CD4-positive, alpha-beta T cell (primary cell): ENCODE data around the gene FRMD3. TPM values are rescaled to one million over a fixed set of nuclear protein-coding genes. Genes with fewer than 3 reads are reported as not detected.
"Not testable (repeated sequence)": the region's sequence is repeated elsewhere in the genome, so short reads cannot be mapped to it uniquely, and the experiment has no call there.

ENCODE experiments used
- ATAC-seq: fragments of 200-7000 bp; cut with Tn5 transposase; one replicate; pipeline ENCODE4 v1.10.0; 2022; ENCODE audit warnings: mild to moderate bottlenecking; ENCODE audit not compliant: poor library complexity
- CTCF ChIA-PET: fragments of 350-600 bp; sonication (Branson Sonifier 250); formaldehyde crosslinking; loops from one replicate; lab custom pipeline; 2021; ENCODE audit warnings: antibody characterized with exemption, inconsistent platforms; lab: Charles Lee
- POLR2A ChIA-PET: fragments of 350-600 bp; sonication (Branson Sonifier 250); formaldehyde crosslinking; loops from one replicate; lab custom pipeline; 2021; ENCODE audit warnings: antibody characterized with exemption, inconsistent platforms; lab: Charles Lee
- DNase-seq, 14 experiments: peaks; one replicate each; pipeline ENCODE4 v3.0.0-alpha.2; 2013 to 2020; ENCODE audit warnings: mixed read lengths in 2 of 14
- H3K27ac ChIP-seq, 2 donors: one replicate each; pipeline versions ENCODE4 v1.5.1 to v1.7.0; 2013; ENCODE audit warnings: low read length in 2 of 2, low read depth in 1 of 2, mild to moderate bottlenecking in 1 of 2
- H3K27me3 ChIP-seq, 2 experiments: 1 replicate in 1 of 2; 2 replicates in 1 of 2; pipeline versions ENCODE4 v1.6.1 to v1.7.0; 2013; ENCODE audit warnings: low read length in 2 of 2, control low read depth in 1 of 2, mild to moderate bottlenecking in 1 of 2, moderate library complexity in 1 of 2; ENCODE audit not compliant: insufficient read depth in 2 of 2, control insufficient read depth in 1 of 2
- H3K36me3 ChIP-seq: one replicate; pipeline ENCODE4 v1.6.1; 2013; ENCODE audit warnings: low read length, control low read depth; ENCODE audit not compliant: insufficient read depth
- H3K4me1 ChIP-seq: one replicate; pipeline ENCODE4 v1.6.1; 2013; ENCODE audit warnings: low read length, control low read depth; ENCODE audit not compliant: insufficient read depth
- H3K4me3 ChIP-seq: one replicate; pipeline ENCODE4 v1.5.1; 2013; ENCODE audit warnings: mild to moderate bottlenecking, low read length, moderate library complexity
- H3K9me3 ChIP-seq, 2 experiments: 1 replicate in 1 of 2; 2 replicates in 1 of 2; pipeline versions ENCODE4 v1.6.1 to v1.7.0; 2013; ENCODE audit warnings: low read length in 2 of 2, mild to moderate bottlenecking in 2 of 2, control low read depth in 1 of 2, moderate library complexity in 1 of 2; ENCODE audit not compliant: control insufficient read depth in 1 of 2, insufficient read depth in 1 of 2
- H3K27ac Mint-ChIP-seq: one replicate; pipeline ENCODE4 v1.8.0; 2020; ENCODE audit warnings: mixed read lengths
- H3K27me3 Mint-ChIP-seq: one replicate; pipeline ENCODE4 v1.8.0; 2021; ENCODE audit warnings: mixed read lengths
- H3K36me3 Mint-ChIP-seq: one replicate; pipeline ENCODE4 v1.8.0; 2021; ENCODE audit warnings: low read depth, mixed read lengths
- H3K4me1 Mint-ChIP-seq: one replicate; pipeline ENCODE4 v1.8.0; 2021; ENCODE audit warnings: low read depth, mixed read lengths
- H3K4me3 Mint-ChIP-seq: one replicate; pipeline ENCODE4 v1.8.0; 2020; ENCODE audit warnings: mild to moderate bottlenecking, mixed read lengths
- H3K9me3 Mint-ChIP-seq: one replicate; pipeline ENCODE4 v1.8.0; 2020; ENCODE audit warnings: mixed read lengths
- intact Hi-C, 2 experiments: fragments of 100-400 bp; cut with DNase I in 1 of 2; cut with micrococcal nuclease in 1 of 2; formaldehyde crosslinking; loops; one replicate each; pipeline versions ENCODE4 v1.15.1 to v1.9.0; 2023 to 2025; cut with DNase I, micrococcal nuclease
- total RNA-seq, 174 experiments: library from RNA in 2 of 174; stranded (reverse) in 2 of 174; gene quantifications; one replicate each; pipeline ENCODE4 v1.2.3 and lab custom pipeline; 2021 to 2026
- TF ChIP-seq, protein P1 (sequence below): fragments of 200-600 bp; IDR thresholded peaks from one replicate; pipeline ENCODE4 v1.8.0; 2022; ENCODE audit warnings: antibody characterized with exemption, mild to moderate bottlenecking

Gene FRMD3
- total RNA-seq, 2 experiments from 2014 or later: 0.53 to 1.0 TPM

DNA sequence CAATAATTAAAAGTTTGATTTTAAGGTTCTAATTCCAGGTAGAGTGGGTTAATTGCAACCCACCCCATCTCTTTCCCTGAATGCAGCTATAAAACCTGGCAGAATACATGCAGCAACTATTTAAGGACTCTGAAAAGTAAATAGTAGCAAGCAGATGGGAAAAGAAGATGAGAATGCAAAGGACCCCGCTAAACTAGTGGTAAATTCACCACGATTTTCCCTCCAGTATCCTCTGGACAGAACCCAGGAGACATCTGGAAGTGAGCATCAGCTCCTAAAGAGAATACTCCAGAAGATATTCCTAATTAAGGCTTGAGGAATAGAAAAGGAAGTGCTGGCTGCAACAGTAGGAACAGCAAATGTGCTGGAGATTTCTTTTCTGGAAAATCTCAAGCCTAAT, 170.9 kb downstream of the FRMD3 start:
- intact Hi-C loops: no loop called here
- ATAC-seq: no peak
- no peak overlapping the region for H3K4me3 ChIP-seq
- no peaks in the 10 kb centered on the region for H3K9me3 ChIP-seq
- POLR2A ChIA-PET: no interaction called here
- Mint-ChIP-seq H3K9me3 (no peaks in the 10 kb centered on the region), H3K27me3 (no peaks in the 10 kb centered on the region), H3K4me3 (no peak overlapping the region), H3K36me3 (no peaks in the 10 kb centered on the region), H3K27ac (no peak overlapping the region), H3K4me1 (no peaks in the 10 kb centered on the region)
- no peaks in the 10 kb centered on the region for H3K4me1 ChIP-seq
- no peak overlapping the region for H3K27ac ChIP-seq
- no peaks in the 10 kb centered on the region for H3K36me3 ChIP-seq
- DNase-seq: no peak
- H3K27me3 ChIP-seq: no peaks in the 10 kb centered on the region
- TF ChIP-seq, protein P1, sequence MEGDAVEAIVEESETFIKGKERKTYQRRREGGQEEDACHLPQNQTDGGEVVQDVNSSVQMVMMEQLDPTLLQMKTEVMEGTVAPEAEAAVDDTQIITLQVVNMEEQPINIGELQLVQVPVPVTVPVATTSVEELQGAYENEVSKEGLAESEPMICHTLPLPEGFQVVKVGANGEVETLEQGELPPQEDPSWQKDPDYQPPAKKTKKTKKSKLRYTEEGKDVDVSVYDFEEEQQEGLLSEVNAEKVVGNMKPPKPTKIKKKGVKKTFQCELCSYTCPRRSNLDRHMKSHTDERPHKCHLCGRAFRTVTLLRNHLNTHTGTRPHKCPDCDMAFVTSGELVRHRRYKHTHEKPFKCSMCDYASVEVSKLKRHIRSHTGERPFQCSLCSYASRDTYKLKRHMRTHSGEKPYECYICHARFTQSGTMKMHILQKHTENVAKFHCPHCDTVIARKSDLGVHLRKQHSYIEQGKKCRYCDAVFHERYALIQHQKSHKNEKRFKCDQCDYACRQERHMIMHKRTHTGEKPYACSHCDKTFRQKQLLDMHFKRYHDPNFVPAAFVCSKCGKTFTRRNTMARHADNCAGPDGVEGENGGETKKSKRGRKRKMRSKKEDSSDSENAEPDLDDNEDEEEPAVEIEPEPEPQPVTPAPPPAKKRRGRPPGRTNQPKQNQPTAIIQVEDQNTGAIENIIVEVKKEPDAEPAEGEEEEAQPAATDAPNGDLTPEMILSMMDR: no peak
- CTCF ChIA-PET: no interaction called here

DNA sequence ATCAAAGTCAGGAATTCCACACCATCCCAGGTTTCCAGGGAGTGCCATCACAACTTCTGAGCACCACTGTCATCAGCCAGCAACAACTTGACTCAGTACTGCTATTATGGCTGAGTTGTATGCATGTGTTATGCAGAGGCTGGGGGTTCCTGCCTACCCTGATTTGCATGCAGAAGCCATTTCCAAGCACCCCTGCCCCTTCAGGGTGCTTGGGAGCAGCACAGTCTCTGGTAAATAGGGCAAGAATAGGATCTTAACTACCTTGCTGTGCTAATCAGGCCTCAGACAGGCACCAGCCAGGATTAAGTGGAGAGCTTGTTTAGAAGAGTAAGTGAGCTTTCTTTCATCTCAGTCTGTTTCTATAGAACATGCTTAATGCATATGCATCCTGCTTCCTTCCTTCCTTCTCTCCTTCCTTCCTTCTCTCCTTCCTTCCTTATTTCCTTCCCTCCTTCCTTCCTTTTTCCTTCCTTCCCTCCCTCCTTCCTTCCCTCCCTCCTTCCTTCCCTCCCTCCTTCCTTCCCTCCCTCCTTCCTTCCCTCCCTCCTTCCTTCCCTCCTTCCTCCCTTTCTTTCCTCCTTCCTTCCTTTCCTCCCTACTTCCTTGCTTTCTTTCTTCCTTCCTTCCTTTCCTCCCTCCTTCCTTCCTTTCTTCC, 175.7 kb downstream of the FRMD3 start:
- Histone ChIP-seq H3K4me1 (no peaks in the 10 kb centered on the region), H3K4me3 (no peak overlapping the region), H3K27ac (no peak overlapping the region), H3K9me3 (no peaks in the 10 kb centered on the region), H3K27me3 (no peaks in the 10 kb centered on the region), H3K36me3 (no peaks in the 10 kb centered on the region)
- Mint-ChIP-seq H3K9me3 (no peaks in the 10 kb centered on the region), H3K36me3 (no peaks in the 10 kb centered on the region), H3K4me3 (no peak overlapping the region), H3K4me1 (no peaks in the 10 kb centered on the region), H3K27me3 (no peaks in the 10 kb centered on the region), H3K27ac (no peak overlapping the region)
- ChIA-PET CTCF (no interaction called here), POLR2A (no interaction called here)
- TF ChIP-seq, protein P1: no peak
- no peak for DNase-seq
- intact Hi-C loops: no loop called here
- no peak for ATAC-seq

DNA sequence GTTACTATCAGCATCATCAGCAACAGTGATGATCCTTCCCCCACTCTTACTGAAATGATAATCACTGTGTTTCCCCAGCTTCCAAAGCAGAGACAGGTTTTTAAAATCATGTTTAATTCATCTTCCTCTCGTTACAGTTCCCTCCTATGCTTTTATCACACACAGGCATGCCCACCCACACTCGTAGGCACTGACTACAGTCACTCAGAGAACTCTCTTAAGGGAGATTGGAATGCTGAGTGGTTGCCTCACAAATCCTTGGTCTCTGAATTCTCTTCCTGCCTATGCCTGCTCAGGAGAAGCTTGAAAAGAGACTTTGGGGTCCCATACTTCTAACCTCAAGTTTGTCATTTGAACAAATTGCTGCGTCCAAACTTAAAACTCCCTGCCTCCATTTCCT, 179.2 kb downstream of the FRMD3 start:
- H3K9me3 Mint-ChIP-seq: no peaks in the 10 kb centered on the region
- ChIA-PET CTCF (no interaction called here), POLR2A (no interaction called here)
- Histone ChIP-seq H3K4me3 (no peak overlapping the region), H3K27me3 (no peaks in the 10 kb centered on the region), H3K36me3 (no peaks in the 10 kb centered on the region), H3K27ac (no peak overlapping the region), H3K4me1 (no peaks in the 10 kb centered on the region), H3K9me3 (no peaks in the 10 kb centered on the region)
- H3K27me3 Mint-ChIP-seq: no peaks in the 10 kb centered on the region
- no peak overlapping the region for H3K4me3 Mint-ChIP-seq
- no peak for ATAC-seq
- H3K4me1 Mint-ChIP-seq: no peaks in the 10 kb centered on the region
- intact Hi-C loops: no loop called here
- no peaks in the 10 kb centered on the region for H3K36me3 Mint-ChIP-seq
- TF ChIP-seq, protein P1: no peak
- H3K27ac Mint-ChIP-seq: no peak overlapping the region
- DNase-seq: no peak

DNA sequence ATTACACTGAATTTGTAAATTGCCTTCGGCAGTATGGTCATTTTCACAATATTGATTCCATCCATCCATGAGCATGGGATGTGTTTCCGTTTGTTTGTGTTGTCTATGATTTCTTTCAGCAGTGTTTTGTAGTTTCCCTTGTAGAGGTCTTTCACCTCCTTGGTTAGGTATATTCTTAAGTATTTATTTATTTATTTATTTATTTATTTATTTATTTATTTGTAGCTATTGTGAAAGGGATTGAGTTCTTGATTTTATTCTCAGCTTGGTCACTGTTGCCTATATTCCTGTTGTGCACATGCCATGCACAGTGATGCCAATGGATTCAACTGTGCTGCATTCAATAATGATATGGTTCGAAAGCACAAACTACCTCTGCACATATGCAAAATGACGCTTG, 179.7 kb downstream of the FRMD3 start:
- H3K27ac ChIP-seq, H3K36me3 ChIP-seq, H3K4me3 Mint-ChIP-seq, H3K9me3 Mint-ChIP-seq, DNase-seq, H3K27me3 Mint-ChIP-seq, POLR2A ChIA-PET, H3K27me3 ChIP-seq, CTCF ChIA-PET, H3K36me3 Mint-ChIP-seq, H3K4me3 ChIP-seq, intact Hi-C loops, ATAC-seq, H3K4me1 Mint-ChIP-seq, H3K9me3 ChIP-seq, H3K27ac Mint-ChIP-seq, H3K4me1 ChIP-seq: not testable (repeated sequence)
